Measurements from ENCODE around the gene GOLGA6L10.
"Not testable (repeated sequence)": the region's sequence is repeated elsewhere in the genome, so short reads cannot be mapped to it uniquely, and the experiment has no call there.

Gene GOLGA6L10

DNA sequence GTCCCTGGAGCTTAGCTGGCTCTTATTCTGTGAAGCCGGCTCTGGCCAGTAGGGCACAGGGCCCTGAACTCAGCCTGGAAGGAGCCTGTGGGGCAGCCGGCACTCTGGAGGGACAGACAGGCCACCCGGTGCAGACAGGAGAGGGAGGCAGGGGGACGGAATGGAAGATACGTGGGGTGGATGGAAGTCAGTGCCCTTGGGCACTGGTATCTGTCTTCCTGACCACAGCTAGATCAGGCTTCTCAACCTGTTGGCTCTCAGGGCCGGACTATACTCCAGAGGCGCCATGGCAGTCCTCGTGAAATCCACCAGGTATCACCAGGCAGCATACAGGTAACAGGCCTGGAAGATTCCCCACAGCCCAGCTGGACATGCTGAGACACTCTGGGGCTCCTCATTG is 10.7 kb downstream of the GOLGA6L10 start:
- FAIRE-seq, result not testable (repeated sequence)

DNA sequence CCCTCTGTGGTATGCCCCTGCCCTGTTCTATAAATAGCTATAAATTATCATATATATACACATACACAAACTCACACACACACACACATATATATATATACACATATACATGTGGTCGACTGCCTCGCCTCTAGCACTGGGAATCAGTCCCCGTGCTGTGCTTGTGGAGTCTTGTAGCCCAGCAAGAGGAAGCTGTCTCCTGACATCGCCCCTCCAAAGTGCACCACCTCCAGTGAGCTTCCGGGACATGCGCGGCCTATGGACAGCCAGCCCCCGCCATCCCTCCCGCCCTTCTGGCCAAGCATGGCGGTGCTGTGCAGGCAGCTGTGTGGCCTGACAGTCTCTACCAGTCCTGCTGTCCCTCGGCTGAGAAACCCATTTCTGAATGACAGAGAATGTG is 11.2 kb downstream of the GOLGA6L10 start:
- not testable (repeated sequence) for FAIRE-seq

DNA sequence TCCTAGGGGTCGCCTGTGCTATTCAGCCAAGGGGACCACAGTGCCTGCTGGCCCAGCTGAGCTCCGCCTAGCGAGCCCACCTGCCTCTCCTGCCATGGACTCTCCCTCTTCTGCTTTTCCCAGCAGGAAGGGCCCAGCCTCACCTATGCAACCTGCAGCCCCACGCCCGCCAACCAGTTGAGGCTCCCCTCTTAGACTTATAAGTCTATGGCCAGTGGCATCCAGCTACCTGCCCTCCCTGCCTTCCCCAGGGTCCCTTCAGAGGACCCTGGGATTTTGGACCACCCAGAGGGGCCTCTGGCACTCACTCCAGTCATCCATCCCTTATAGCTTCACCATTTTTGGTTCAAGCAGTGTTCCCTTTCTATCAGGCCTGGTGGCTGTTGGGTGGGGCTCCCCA is 12.2 kb downstream of the GOLGA6L10 start:
- FAIRE-seq, result not testable (repeated sequence)

DNA sequence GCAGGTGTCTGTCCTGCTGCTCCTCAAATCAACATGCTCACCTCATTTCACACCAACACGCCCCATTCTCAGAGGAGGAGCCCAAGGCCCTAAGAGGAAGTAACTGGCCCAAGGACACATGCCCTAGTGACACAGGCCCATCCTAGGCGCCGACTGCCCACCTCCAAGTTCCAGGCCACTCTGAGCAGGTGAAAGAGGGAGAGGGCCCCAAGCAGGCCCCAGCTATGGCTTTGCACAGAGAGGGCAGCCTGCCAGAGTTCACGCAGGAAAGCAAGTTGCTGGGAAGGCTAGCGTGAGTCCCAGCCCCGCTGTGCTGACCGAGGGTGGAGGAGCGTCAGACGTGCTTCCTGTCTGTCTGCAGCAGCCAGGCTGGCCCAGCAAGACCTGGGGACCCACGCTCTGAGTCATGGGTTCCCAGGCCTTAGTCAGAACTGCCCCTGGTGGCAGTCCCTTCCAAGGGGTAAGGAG is 13.1 kb downstream of the GOLGA6L10 start:
- not testable (repeated sequence) for FAIRE-seq

DNA sequence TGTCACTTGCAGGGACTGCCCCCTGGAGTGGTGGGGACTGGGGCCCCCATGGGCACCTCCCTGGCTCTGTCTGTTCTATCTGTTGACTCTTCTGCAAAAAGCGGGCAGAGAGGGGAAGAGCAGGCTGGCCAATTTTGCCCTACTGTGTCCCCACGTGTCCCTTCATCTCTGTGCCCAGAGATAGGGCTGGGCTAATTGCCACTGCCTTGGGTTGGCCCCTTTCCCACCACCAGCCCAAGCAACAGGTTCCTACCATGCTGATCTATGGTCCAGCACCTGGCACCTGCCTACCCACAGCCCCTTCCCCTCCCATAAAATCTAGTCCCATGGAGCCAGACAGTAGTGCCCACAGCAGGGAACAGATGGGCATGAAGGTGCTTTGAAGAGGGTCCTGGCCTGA is 14.3 kb downstream of the GOLGA6L10 start:
- not testable (repeated sequence) for FAIRE-seq

DNA sequence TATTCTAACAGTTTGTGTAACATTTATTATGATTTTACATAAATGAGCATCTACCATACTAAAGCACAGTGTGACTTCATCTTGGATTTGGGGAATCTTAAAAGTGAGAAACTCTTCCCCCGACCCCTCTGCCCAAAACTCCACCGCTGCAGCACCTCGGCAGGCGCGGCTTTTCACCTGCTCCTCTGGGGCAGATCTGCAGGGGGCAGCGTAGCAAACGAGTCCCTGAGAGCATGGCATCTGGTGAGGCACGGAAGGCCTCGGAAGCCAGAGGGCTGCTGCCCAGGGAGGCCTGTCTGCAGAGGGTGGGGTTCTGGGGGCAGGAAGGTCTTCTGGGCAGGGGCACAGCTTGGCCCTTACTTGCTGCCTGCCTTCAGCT is 14.7 kb downstream of the GOLGA6L10 start:
- not testable (repeated sequence) for FAIRE-seq

DNA sequence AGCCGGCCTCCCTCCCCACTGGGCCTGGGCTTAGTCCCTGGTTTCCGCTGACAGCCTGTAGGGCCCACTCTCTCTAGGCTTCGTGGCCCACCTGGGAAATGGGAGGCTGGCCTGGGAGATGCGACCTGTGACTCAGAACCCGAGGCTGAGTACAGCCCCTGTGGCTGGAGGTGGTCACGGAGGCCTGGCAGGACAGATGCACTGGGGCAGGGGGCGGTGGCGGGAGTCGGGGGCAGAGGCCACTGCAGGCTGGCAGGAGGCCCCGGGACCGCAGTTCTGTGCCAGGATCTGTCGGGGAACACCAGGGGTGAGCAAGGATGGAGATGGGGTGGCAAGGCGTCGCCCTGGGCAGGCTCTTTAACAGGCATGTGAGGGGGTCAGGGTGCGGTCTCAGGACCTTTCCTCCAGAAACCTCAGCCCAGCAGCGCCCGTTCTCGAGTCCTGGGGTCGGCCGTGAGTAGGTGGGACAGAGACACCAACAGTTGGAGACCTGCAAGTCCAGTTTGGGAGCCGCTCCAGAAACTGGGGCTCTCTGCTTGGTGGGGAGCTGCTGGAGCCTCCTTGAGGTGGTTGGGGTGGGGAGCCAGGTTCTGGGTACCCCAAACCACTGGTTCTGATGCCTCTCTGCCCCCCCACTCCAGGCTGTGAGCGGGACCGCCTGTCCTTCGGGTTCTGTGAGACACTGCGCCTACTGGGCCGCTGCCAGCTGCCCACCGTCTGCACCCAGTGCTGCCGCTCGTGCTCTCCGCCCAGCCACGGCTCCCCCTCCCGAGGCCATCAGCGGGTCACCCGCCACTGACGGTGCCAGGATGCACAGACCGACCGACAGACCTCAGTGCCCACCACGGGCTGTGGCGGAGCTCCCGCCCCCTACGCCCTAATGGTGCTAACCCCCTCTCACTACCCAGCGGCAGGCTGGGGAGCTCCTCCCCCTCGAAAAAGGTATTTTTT is 15.4 kb downstream of the GOLGA6L10 start:
- FAIRE-seq, result not testable (repeated sequence)

DNA sequence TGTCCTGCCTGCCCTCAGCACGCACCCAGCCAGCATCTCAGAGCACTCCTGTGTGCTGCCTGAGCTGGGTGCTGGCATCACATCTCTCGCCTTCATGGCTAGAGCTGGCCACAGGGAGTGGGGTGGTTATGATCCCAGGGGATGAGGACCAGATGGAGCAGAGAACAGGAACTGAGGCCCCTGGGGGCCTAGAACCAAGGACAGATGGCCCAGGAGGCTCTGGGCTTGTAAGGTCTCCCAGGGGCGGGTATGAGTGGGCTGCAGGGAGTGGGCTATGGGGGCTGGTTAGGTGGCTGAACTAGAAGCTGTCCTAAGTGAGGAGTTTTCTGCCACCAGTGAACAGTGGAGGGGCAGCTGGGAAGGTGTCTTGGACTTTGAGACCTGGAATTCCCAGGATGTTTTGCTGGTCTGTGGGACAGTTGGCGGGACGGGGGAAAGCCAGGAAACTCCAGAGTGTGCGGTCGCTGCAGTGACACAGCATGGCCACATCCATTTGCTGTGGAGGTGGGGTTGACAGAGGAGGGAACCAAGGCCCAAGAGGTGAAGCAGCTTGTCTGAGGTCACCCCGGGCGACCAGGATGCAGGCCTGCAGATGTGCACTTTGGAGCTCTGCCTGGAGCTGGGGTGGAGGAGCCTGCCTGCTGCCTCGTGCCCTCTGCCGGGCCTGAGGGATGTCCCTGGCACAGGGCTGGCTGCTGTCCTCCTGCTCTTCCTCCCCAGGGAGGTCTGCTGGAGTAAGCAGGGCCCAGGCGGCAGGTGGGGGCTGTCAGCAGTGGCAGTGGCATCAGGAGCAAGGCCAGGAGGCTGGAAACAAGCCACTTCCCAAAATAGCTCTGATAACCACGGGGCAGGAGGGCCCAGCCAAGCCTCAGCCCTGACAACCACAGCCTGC is 16.3 kb downstream of the GOLGA6L10 start:
- not testable (repeated sequence) for FAIRE-seq

DNA sequence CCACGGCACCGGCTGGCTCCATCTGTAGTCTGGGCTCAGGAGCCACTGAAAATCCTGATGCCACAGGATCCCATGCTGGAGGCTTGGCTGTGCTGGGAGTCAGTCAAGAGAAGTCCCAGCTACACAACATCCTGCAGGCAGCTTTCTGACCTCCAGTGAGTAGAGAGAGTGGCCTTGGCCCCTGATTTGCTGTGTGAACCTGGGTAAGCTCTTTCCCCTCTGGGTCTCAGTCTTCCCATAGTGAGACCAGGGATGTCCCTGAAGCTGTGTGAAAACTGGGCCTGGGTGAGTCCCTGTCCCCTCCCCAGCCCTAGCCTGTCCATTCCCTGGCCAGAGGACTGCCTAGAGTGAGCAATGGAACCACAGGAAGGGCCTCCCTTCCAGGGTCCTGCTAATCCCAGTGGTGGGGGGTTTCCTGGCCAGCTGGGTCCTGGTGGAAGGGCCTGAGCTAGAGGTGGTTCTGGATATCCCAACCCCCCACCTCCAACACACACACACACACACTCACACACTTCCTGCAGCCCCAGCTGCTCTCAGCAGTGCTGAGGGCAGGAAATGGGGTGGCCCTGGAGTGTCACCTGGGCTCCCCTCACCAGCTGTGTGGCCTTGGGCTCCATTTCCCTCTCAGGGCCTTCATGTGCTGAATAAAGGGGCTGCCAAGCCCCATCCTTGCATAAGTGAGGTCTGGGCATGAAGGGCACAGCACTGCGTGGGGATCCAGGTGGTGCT is 17.5 kb downstream of the GOLGA6L10 start:
- not testable (repeated sequence) for FAIRE-seq

DNA sequence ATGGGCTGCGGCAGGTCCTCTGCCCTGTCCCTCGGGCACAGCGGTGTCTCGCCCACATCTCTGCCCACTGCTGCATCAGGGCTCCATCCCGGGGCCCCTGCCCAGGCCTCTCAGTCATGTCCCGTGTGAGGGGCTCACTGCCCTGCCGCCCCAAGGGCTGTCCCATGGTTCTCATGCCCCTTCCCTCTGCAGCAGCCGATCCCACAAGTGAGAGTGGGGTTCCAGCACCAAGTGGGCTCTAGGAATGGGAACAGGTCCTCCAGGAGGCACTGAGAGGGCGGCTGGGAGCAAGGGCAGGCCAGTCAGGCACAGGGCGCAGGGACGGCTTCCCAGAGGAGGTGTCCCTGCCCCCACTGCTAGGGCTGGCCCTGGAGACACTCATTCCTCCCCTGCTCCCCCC is 18.4 kb downstream of the GOLGA6L10 start:
- not testable (repeated sequence) for FAIRE-seq

DNA sequence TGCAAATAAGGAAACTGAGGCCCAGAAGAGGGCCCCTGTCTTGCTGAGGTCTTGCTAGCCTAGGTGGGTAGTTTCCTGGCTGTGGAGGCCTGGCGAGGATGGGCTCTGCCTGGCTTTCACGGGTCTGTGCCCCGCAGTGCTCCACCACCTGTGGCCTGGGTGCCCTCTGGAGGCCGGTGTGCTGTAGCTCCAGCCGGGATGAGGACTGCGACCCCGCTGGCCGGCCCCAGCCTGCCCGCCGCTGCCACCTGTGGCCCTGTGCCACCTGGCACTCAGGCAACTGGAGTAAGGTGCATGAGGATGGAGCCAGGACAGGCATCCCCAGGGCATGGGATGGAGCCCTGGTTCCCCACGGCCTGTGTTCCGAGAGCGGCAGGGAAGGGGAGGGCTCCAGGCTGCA is 20.2 kb downstream of the GOLGA6L10 start:
- FAIRE-seq, result not testable (repeated sequence)

DNA sequence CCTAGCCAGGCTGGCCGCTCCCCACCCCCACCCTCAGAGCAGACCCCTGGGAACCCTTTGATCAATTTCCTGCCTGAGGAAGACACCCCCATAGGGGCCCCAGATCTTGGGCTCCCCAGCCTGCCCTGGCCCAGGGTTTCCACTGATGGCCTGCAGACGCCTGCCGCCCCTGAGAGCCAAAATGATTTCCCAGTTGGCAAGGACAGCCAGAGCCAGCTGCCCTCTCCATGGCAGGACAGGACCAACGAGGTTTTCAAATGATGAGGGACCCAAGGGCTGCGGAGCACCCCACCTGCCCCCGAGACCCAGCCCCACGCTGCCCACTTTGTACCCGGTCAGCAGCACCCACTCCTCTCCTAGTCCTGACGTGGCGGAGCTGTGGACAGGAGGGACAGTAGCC is 21.9 kb downstream of the GOLGA6L10 start:
- FAIRE-seq, result not testable (repeated sequence)

DNA sequence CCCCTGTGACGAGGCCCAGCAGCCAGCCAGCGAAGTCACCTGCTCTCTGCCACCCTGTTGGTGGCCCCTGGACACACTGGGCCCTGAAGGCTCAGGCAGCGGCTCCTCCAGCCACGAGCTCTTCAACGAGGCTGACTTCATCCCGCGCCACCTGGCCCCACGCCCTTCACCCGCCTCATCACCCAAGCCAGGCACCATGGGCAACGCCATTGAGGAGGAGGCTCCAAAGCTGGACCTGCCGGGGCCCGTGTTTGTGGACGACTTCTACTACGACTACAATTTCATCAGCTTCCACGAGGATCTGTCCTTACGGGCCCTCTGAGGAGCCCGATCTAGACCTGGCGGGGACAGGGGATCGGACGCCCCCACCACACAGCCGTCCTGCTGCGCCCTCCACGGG is 22.4 kb downstream of the GOLGA6L10 start:
- FAIRE-seq, result not testable (repeated sequence)

DNA sequence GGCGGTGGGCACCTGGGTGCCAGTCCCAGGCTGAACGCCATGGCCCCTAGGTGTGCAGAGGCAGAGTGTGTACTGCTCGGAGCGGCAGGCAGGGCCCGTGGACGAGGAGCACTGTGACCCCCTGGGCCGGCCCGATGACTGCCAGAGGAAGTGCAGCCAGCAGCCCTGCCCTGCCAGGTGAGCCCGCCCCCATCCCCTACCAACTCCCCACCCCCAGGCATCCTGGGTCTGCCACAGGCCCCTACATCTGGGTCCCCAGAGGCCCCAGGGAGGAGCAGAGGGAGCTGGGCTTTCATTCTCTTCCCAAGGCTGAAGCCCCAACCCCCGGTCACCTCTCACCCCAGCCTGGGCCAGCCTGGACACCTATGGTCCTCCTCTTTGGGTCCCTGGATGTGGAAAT is 23.6 kb downstream of the GOLGA6L10 start:
- not testable (repeated sequence) for FAIRE-seq

DNA sequence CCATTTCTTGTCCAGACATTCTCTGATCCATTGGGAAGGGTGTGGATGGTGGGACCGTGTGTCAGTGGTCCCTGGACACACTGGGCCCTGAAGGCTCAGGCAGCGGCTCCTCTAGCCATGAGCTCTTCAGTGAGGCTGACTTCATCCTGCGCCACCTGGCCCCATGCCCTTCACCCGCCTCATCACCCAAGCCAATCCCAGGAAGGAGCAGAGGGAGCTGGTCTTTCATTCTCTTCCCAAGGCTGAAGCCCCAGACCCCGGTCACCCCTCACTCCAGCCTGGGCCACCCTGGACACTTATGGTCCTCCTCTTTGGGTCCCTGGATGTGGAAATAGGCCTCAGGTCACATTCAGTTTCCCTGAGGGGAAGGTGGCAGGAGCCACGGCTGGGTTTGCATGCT is 24.4 kb downstream of the GOLGA6L10 start:
- FAIRE-seq, result not testable (repeated sequence)

DNA sequence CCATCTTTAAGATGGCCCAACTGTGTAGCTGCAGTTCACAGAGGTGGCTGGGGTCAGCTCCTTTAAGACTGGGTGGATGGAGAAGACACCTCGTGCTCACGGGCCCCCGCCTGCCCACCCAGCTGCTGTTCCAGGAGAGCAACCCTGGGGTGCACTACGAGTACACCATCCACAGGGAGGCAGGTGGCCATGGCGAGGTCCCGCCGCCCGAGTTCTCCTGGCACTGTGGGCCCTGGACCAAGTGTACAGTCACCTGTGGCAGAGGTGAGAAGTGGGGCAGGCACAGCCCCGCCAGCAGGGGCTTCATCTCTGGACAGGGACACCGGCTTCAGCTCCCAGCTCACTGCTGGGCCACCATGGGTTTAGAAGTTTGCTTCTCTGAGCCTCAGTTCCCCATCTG is 26.8 kb downstream of the GOLGA6L10 start:
- not testable (repeated sequence) for FAIRE-seq

DNA sequence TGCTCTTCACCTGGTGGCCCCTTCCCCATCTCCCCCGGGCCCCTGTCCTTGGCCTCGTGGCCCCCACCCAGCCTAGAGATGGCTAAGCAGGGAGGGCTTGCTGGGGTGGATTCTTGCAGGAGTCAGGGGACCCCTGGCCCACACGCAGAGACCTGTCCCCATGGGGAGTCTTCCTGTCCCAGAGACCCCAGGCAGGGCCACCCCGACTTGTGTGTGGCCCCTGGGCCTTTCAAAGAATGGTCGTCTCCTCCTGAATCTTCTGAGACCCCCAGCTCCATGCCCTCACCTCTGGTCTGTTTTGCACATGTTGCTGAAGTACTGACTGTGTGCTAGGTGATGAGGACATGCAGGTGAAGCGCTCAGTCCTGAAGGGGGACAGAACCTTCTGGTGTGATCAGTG is 28.4 kb downstream of the GOLGA6L10 start:
- FAIRE-seq, result not testable (repeated sequence)

DNA sequence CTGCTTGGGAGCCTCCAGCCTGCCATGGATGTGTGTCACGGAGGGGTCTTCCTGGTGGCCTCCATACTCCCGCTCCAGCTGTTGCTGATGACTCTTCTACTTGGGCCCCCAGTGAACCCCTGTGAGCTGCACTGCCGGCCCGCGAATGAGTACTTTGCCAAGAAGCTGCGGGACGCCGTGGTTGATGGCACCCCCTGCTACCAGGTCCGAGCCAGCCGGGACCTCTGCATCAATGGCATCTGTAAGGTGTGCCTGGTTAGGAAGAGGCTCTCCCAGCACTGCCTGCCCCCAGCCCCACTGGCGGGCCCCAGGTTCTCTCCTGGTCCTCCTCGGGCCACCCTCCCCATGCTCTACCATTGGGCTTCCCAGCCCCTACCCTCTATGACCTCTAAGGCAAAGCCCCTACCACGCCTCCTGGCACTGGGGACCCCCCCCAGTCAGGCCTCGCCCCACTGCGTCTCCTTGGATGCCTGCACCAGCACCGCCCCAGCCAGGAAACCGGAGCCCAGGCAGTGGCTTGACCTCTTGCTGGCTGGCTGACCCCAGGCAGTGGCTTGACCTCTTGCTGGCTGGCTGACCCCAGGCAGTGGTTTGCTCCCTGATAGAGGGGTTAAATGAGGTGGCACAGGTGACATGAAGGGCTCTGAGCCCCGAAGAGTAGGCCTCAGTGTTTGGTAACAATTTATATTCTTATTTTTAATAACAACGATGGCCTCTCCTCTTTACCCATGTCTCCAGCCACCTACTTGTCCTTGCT is 29.6 kb downstream of the GOLGA6L10 start:
- FAIRE-seq, result not testable (repeated sequence)

DNA sequence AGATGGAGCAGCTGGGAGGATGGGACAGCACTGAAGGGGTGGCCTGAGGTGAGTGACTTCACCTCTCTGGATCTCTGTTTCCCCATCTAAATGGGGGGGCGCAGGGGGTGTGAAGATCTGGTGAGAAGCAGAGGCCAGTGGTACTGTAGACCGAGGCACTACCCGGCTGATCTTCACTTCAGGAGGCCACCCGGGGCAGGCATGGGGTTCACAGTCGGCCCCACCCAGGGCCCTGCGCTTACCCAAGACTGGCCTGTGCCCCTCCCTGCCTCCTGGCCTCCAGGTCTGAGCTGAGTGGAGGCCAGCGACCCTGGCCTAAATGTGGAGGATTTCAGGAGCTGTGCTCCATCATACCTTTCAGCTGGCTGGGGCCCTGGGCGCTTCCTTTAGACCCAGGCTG is 31.0 kb downstream of the GOLGA6L10 start:
- FAIRE-seq, result not testable (repeated sequence)

DNA sequence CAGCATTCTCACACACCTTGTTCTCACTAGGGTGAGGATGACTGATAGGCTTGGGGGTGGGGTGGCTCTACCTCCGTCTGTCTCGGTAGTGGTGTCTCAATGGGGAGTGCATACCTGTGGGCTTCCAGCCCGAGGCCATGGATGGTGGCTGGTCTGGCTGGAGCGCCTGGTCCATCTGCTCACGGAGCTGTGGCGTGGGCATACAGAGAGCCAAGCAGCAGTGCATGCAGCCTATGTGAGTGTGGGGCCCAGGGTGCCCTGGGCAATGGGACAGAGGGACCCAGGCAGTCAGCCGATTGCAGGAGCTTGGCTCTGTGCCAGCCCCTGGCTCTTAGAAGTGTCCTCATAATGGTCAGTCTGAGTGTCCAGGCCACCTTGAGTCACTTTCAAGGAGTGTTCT is 31.8 kb downstream of the GOLGA6L10 start:
- not testable (repeated sequence) for FAIRE-seq

DNA sequence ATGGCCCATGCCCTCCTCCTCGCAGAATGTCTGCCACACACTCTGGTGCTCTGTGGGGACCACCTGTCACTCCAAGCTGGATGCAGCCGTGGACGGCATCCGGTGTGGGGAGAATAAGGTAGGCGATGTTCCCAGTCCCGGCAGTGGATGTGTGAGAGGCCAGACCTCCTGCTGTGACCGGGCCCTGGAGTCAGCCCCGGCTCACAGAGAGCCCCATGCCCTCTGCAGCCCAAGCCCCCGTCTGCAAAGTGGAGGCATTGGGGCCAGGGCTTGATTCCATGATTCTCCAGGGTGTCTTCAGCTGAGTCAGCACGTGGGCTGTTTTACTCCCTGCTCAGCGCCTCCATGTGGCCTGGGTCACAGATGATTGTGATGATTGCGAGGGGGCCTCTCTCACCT is 32.2 kb downstream of the GOLGA6L10 start:
- FAIRE-seq, result no peak

Data from endometrium (tissue), 2 donors.